HCT116 (cell line): ENCODE data around the gene MFSD6. TPM values are rescaled to one million over a fixed set of nuclear protein-coding genes. Genes with fewer than 3 reads are reported as not detected.
"Not testable (repeated sequence)": the region's sequence is repeated elsewhere in the genome, so short reads cannot be mapped to it uniquely, and the experiment has no call there.

ENCODE experiments used
- ATAC-seq: fragments of 200-7000 bp; cut with Tn5 transposase; 2 replicates; pipeline ENCODE4 v1.9.1; 2020; ENCODE audit warnings: mild to moderate bottlenecking, moderate library complexity
- BruUV-seq: library from RNA; stranded (reverse); fragments of 400-500 nt; replicated peaks from 2 replicates; lab custom pipeline; 2021; lab: Mats Ljungman, UMichigan
- CTCF ChIA-PET: fragments of 300-600 bp; sonication (Branson Sonifier 250); formaldehyde crosslinking; loops from one replicate; lab custom pipeline; 2021; ENCODE audit warnings: antibody characterized with exemption; lab: Charles Lee
- POLR2A ChIA-PET: fragments of 300-600, 350-600 bp; sonication (Branson Sonifier 250); formaldehyde crosslinking; loops from one replicate; lab custom pipeline; 2021; ENCODE audit warnings: antibody characterized with exemption; lab: Charles Lee
- RAD21 ChIA-PET, 2 experiments: fragments of 300-600 bp; sonication (Branson Sonifier 250); formaldehyde crosslinking; loops; one replicate each; lab custom pipeline; 2023; ENCODE audit warnings: low total read pairs in 2 of 2; ENCODE audit not compliant: uncharacterized antibody in 2 of 2, unreplicated experiment in 2 of 2, low non-redundant PET in 1 of 2; lab: Charles Lee
- DNase-seq: peaks from one replicate; pipeline ENCODE4 v3.0.0-alpha.2; 2010; ENCODE audit warnings: low read depth, low spot score
- H2AFZ ChIP-seq: fragments of 200-600 bp; shearing (Covaris generic), sonication (generic); 2 replicates; pipeline ENCODE4 v1.6.1; 2017; ENCODE audit warnings: low read depth, mixed run types, mixed read lengths, antibody characterized with exemption, low read length; ENCODE audit not compliant: poor library complexity, severe bottlenecking
- H3K27ac ChIP-seq: 2 replicates; pipeline ENCODE4 v1.5.1; 2012; ENCODE audit warnings: low read depth, low read length
- H3K27me3 ChIP-seq: fragments of 200-600 bp; sonication (generic); 2 replicates; pipeline ENCODE4 v1.6.1; 2016; ENCODE audit warnings: mixed run types, low read length, mixed read lengths; ENCODE audit not compliant: insufficient read depth
- H3K36me3 ChIP-seq, 2 experiments: fragments of 200-500 bp in 1 of 2; fragments of 200-600 bp in 1 of 2; sonication (Bioruptor generic) in 1 of 2; sonication (generic) in 1 of 2; 2 replicates each; pipeline versions ENCODE4 v1.5.1 to v1.6.1; 2014 to 2016; ENCODE audit warnings: low read length in 2 of 2, inconsistent platforms in 1 of 2, mixed read lengths in 1 of 2, mixed run types in 1 of 2; ENCODE audit not compliant: insufficient read depth in 2 of 2, control insufficient read depth in 1 of 2
- H3K4me1 ChIP-seq, 2 experiments: fragments of 200-600 bp in 1 of 2; sonication (generic) in 1 of 2; 2 replicates each; pipeline versions ENCODE4 v1.5.1 to v1.6.1; 2012 to 2017; ENCODE audit warnings: low read length in 2 of 2, inconsistent platforms in 1 of 2, mild to moderate bottlenecking in 1 of 2, mixed read lengths in 1 of 2, mixed run types in 1 of 2, moderate library complexity in 1 of 2; ENCODE audit not compliant: insufficient read depth in 2 of 2, control insufficient read depth in 1 of 2
- H3K4me2 ChIP-seq: fragments of 200-600 bp; sonication (generic); 2 replicates; pipeline ENCODE4 v1.6.1; 2017; ENCODE audit warnings: mixed run types, low read length, mixed read lengths
- H3K4me3 ChIP-seq, 2 experiments: fragments of 200-600 bp in 1 of 2; sonication (generic) in 1 of 2; replicated peaks in 1 of 2; 2 replicates each; pipeline ENCODE4 v1.5.1; 2011 to 2016; ENCODE audit warnings: low read length in 2 of 2, control low read depth in 1 of 2, low read depth in 1 of 2, mild to moderate bottlenecking in 1 of 2, mixed read lengths in 1 of 2, mixed run types in 1 of 2
- H3K79me2 ChIP-seq: fragments of 200-600 bp; sonication (generic); 2 replicates; pipeline ENCODE4 v1.6.1; 2017; ENCODE audit warnings: mild to moderate bottlenecking, mixed run types, low read length, moderate library complexity, mixed read lengths; ENCODE audit not compliant: insufficient read depth
- H3K9ac ChIP-seq: fragments of 200-600 bp; sonication (generic); 2 replicates; pipeline ENCODE4 v1.6.1; 2016; ENCODE audit warnings: low read length, mixed read lengths
- H3K9me2 ChIP-seq: fragments of 200-600 bp; sonication (generic), shearing (Covaris generic); 2 replicates; pipeline ENCODE4 v1.6.1; 2017; ENCODE audit warnings: mixed run types, mild to moderate bottlenecking, moderate library complexity; ENCODE audit not compliant: insufficient read depth
- H3K9me3 ChIP-seq, 2 experiments: fragments of 200-500 bp in 1 of 2; fragments of 200-600 bp in 1 of 2; sonication (Bioruptor generic) in 1 of 2; sonication (generic) in 1 of 2; 2 replicates each; pipeline ENCODE4 v1.6.1; 2014 to 2017; ENCODE audit warnings: low read length in 2 of 2, mixed read lengths in 2 of 2, inconsistent platforms in 1 of 2, low read depth in 1 of 2, mild to moderate bottlenecking in 1 of 2, mixed run types in 1 of 2, moderate library complexity in 1 of 2; ENCODE audit not compliant: control insufficient read depth in 1 of 2, insufficient read depth in 1 of 2
- H4K20me1 ChIP-seq: fragments of 200-600 bp; sonication (generic), shearing (Covaris generic); 2 replicates; pipeline ENCODE4 v1.6.1; 2017; ENCODE audit warnings: mixed run types, mild to moderate bottlenecking, moderate library complexity; ENCODE audit not compliant: insufficient read depth
- CBX3 ChIP-seq: IDR thresholded peaks from 2 replicates; pipeline ENCODE4 v1.6.1; 2012; ENCODE audit warnings: low read depth
- CEBPB ChIP-seq: IDR thresholded peaks from 2 replicates; pipeline ENCODE4 v1.6.1; 2012; ENCODE audit warnings: low read depth
- EZH2phosphoT487 ChIP-seq: fragments of 200-600 bp; IDR thresholded peaks from 2 replicates; pipeline ENCODE4 v1.6.1; 2018; ENCODE audit warnings: antibody characterized with exemption, borderline replicate concordance
- JUND ChIP-seq: IDR thresholded peaks from 2 replicates; pipeline ENCODE4 v1.6.1; 2012
- REST ChIP-seq: IDR thresholded peaks from 2 replicates; pipeline ENCODE4 v1.6.1; 2012; ENCODE audit warnings: low read depth
- SRF ChIP-seq: IDR thresholded peaks from 2 replicates; pipeline ENCODE4 v1.6.1; 2012; ENCODE audit warnings: low read depth
- intact Hi-C: fragments of 100-400 bp; cut with micrococcal nuclease; formaldehyde crosslinking; loops from 2 replicates; pipeline ENCODE4 v1.10.0; 2022
- total RNA-seq: library from RNA; stranded (reverse); gene quantifications from one replicate; pipeline ENCODE4 v1.2.1, GENCODE V29; 2021; ENCODE audit not compliant: unreplicated experiment

Gene MFSD6
- total RNA-seq, 1 experiment from 2014 or later: 18.6 TPM

- no peaks in the 10 kb centered on the region for H3K36me3 ChIP-seq
- no peak overlapping the region for H3K27ac ChIP-seq
- H3K79me2 ChIP-seq: no peaks in the 10 kb centered on the region
- no peak overlapping the region for H2AFZ ChIP-seq
- H3K4me1 ChIP-seq: no peaks in the 10 kb centered on the region
- ChIA-PET POLR2A (no interaction called here), CTCF (no interaction called here), RAD21 (no interaction called here)
- no peak for TF ChIP-seq EZH2phosphoT487
- TF ChIP-seq SRF: no peak
- TF ChIP-seq REST: no peak
- no peak for TF ChIP-seq JUND
- no peak for TF ChIP-seq CBX3
- TF ChIP-seq CEBPB: no peak
- H3K4me2 ChIP-seq: no peak overlapping the region
- H3K9me2 ChIP-seq: no peaks in the 10 kb centered on the region
- no peaks in the 10 kb centered on the region for H3K9me3 ChIP-seq
- intact Hi-C loops: no loop called here
- H4K20me1 ChIP-seq: no peaks in the 10 kb centered on the region
- ATAC-seq (no peak), DNase-seq (no peak)
- no peaks in the 10 kb centered on the region for H3K27me3 ChIP-seq
- H3K9ac ChIP-seq: no peak overlapping the region
- no peak overlapping the region for H3K4me3 ChIP-seq
- BruUV-seq: no TSS peak
Measured at GRCh38 chr2:190425883-190426658, 17.9 kb downstream of the MFSD6 start.

GRCh38 chr2:190430866-190431265 lies 22.7 kb downstream of the MFSD6 start:
- H3K79me2 ChIP-seq, ATAC-seq, H3K4me3 ChIP-seq, H3K9ac ChIP-seq, H3K4me1 ChIP-seq, DNase-seq, H3K27me3 ChIP-seq, H2AFZ ChIP-seq, H4K20me1 ChIP-seq, intact Hi-C loops, POLR2A ChIA-PET, H3K36me3 ChIP-seq, H3K4me2 ChIP-seq, CTCF ChIA-PET, RAD21 ChIA-PET, H3K9me3 ChIP-seq, BruUV-seq, H3K9me2 ChIP-seq, H3K27ac ChIP-seq: not testable (repeated sequence)
